ENCODE data around the gene GPR158.

Gene GPR158

GRCh38 chr10:25294032-25294926 is 119.5 kb downstream of the GPR158 start:
- H3K27ac ChIP-seq (ENCODE audit: poor library complexity, severe bottlenecking) = no peak overlapping the region
- ATAC-seq (ENCODE audit: low read depth) = peak; percentile 81
- H3K4me1 ChIP-seq (ENCODE audit: insufficient read depth, poor library complexity, severe bottlenecking) = no peaks in the 10 kb centered on the region
- H3K36me3 ChIP-seq (ENCODE audit: low read depth) = no peaks in the 10 kb centered on the region
- no peaks in the 10 kb centered on the region for H3K9me3 ChIP-seq (ENCODE audit: severe bottlenecking)
- H3K27me3 ChIP-seq (ENCODE audit: insufficient read depth, poor library complexity, severe bottlenecking) = peaks cover 4% of the 10 kb centered on the region
- TF ChIP-seq, protein P1, sequence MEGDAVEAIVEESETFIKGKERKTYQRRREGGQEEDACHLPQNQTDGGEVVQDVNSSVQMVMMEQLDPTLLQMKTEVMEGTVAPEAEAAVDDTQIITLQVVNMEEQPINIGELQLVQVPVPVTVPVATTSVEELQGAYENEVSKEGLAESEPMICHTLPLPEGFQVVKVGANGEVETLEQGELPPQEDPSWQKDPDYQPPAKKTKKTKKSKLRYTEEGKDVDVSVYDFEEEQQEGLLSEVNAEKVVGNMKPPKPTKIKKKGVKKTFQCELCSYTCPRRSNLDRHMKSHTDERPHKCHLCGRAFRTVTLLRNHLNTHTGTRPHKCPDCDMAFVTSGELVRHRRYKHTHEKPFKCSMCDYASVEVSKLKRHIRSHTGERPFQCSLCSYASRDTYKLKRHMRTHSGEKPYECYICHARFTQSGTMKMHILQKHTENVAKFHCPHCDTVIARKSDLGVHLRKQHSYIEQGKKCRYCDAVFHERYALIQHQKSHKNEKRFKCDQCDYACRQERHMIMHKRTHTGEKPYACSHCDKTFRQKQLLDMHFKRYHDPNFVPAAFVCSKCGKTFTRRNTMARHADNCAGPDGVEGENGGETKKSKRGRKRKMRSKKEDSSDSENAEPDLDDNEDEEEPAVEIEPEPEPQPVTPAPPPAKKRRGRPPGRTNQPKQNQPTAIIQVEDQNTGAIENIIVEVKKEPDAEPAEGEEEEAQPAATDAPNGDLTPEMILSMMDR (IDR thresholded peaks at IDR 0.05; ENCODE audit: poor library complexity, severe bottlenecking) = no peak
- H3K4me3 ChIP-seq (ENCODE audit: severe bottlenecking) = no peak overlapping the region
- DNase-seq (ENCODE audit: low spot score) = no peak

- Histone ChIP-seq H3K4me1 (ENCODE audit: insufficient read depth, poor library complexity, severe bottlenecking) (no peaks in the 10 kb centered on the region), H3K27ac (ENCODE audit: poor library complexity, severe bottlenecking) (no peak overlapping the region), H3K9me3 (ENCODE audit: severe bottlenecking) (no peaks in the 10 kb centered on the region), H3K27me3 (ENCODE audit: insufficient read depth, poor library complexity, severe bottlenecking) (peaks cover 12% of the 10 kb centered on the region), H3K4me3 (ENCODE audit: severe bottlenecking) (no peak overlapping the region), H3K36me3 (ENCODE audit: low read depth) (no peaks in the 10 kb centered on the region)
- ATAC-seq (ENCODE audit: low read depth) (no peak), DNase-seq (ENCODE audit: low spot score) (no peak)
- TF ChIP-seq, protein P1 (IDR thresholded peaks at IDR 0.05; ENCODE audit: poor library complexity, severe bottlenecking) = no peak
Measured at GRCh38 chr10:25296324-25296723, 121.5 kb downstream of the GPR158 start.

DNA sequence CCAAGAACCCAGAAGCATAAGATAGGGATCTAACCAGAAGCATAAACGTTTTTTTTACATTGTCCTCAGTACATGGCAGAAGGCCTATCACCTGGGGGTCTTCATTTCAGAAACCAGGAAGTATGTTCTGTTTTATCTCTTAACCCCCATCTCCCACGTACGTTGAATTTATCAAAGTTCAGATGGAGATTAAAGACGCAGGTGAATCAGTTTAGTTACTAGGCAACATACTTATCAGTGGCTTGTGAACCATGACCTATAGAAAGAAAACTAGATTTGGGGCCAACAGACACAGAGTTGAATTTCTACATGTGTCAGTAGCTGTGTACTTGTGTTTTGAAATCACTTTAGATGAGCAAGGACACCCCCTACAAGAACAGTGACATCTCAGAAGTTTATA is 122.7 kb downstream of the GPR158 start:
- TF ChIP-seq, protein P1 (IDR thresholded peaks at IDR 0.05; ENCODE audit: poor library complexity, severe bottlenecking) = no peak
- no peak overlapping the region for H3K27ac ChIP-seq (ENCODE audit: poor library complexity, severe bottlenecking)

GRCh38 chr10:25300073-25300472 is 125.3 kb downstream of the GPR158 start:
- TF ChIP-seq, protein P1 (IDR thresholded peaks at IDR 0.05; ENCODE audit: poor library complexity, severe bottlenecking) = no peak
- no peak for ATAC-seq (ENCODE audit: low read depth)
- no peaks in the 10 kb centered on the region for H3K36me3 ChIP-seq (ENCODE audit: low read depth)
- H3K4me1 ChIP-seq (ENCODE audit: insufficient read depth, poor library complexity, severe bottlenecking) = no peaks in the 10 kb centered on the region
- H3K27ac ChIP-seq (ENCODE audit: poor library complexity, severe bottlenecking) = no peak overlapping the region
- DNase-seq (ENCODE audit: low spot score) = no peak
- no peaks in the 10 kb centered on the region for H3K9me3 ChIP-seq (ENCODE audit: severe bottlenecking)
- H3K27me3 ChIP-seq (ENCODE audit: insufficient read depth, poor library complexity, severe bottlenecking) = peaks cover 14% of the 10 kb centered on the region
- H3K4me3 ChIP-seq (ENCODE audit: severe bottlenecking) = no peak overlapping the region

More for the DNA sequence above, 122.7 kb downstream of the GPR158 start:
- Histone ChIP-seq H3K9me3 (ENCODE audit: severe bottlenecking) (no peaks in the 10 kb centered on the region), H3K4me1 (ENCODE audit: insufficient read depth, poor library complexity, severe bottlenecking) (no peaks in the 10 kb centered on the region), H3K27me3 (ENCODE audit: insufficient read depth, poor library complexity, severe bottlenecking) (peaks cover 14% of the 10 kb centered on the region), H3K36me3 (ENCODE audit: low read depth) (no peaks in the 10 kb centered on the region), H3K4me3 (ENCODE audit: severe bottlenecking) (no peak overlapping the region)
- ATAC-seq (ENCODE audit: low read depth) (no peak), DNase-seq (ENCODE audit: low spot score) (no peak)

DNA sequence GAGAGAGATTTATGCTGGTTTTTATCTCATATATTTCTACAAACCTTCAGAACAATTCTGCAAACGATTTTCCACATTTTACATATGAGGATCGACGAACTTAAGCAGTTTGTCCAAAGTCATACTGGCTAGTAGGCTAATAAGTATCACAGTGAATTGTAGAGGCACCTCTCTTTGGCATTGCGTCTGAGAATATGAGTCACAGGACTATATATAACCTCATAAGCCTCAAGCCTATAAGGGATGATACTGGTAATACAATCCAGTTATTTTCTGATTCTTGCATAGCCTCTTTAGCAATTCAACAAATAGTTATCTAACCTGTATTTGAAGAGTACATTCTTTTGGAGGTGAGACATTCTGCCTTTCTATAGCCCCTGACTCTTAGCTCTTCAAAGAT is 129.8 kb downstream of the GPR158 start:
- ATAC-seq (ENCODE audit: low read depth) (peak; percentile 56; the same call in 2 of the 3 replicates), DNase-seq (ENCODE audit: low spot score) (no peak)
- Histone ChIP-seq H3K36me3 (ENCODE audit: low read depth) (no peaks in the 10 kb centered on the region), H3K4me1 (ENCODE audit: insufficient read depth, poor library complexity, severe bottlenecking) (no peaks in the 10 kb centered on the region), H3K4me3 (ENCODE audit: severe bottlenecking) (no peak overlapping the region), H3K9me3 (ENCODE audit: severe bottlenecking) (peaks cover 2% of the 10 kb centered on the region), H3K27ac (ENCODE audit: poor library complexity, severe bottlenecking) (no peak overlapping the region), H3K27me3 (ENCODE audit: insufficient read depth, poor library complexity, severe bottlenecking) (peaks cover 10% of the 10 kb centered on the region)
- TF ChIP-seq, protein P1 (IDR thresholded peaks at IDR 0.05; ENCODE audit: poor library complexity, severe bottlenecking) = no peak

All from RWPE2 (cell line).